GM12878 (cell line): ENCODE measurements around the gene TMBIM1. TPM values are rescaled to one million over a fixed set of nuclear protein-coding genes. Genes with fewer than 3 reads are reported as not detected.

ENCODE experiments used
- ATAC-seq: fragments of 200-7000 bp; cut with Tn5 transposase; 3 replicates; pipeline ENCODE4 v1.9.1; 2020; ENCODE audit warnings: mild to moderate bottlenecking, moderate library complexity
- BruUV-seq: library from RNA; stranded (reverse); fragments of 400-500 nt; replicated peaks from 2 replicates; lab custom pipeline; 2021; lab: Mats Ljungman, UMichigan
- CTCF ChIA-PET: fragments of 300-600 bp; sonication (Branson Sonifier 250); formaldehyde crosslinking; extraction: SDS; loops from one replicate; lab custom pipeline; 2021; ENCODE audit warnings: inconsistent platforms; lab: Yijun Ruan, JAX
- POLR2A ChIA-PET: fragments of 350-600 bp; formaldehyde crosslinking; extraction: SDS; loops from one replicate; lab custom pipeline; 2021; ENCODE audit warnings: inconsistent platforms; lab: Charles Lee
- RAD21 ChIA-PET: fragments of 300-600 bp; sonication (Branson Sonifier 250); formaldehyde crosslinking; loops from one replicate; lab custom pipeline; 2023; ENCODE audit warnings: antibody characterized with exemption; ENCODE audit not compliant: unreplicated experiment; lab: Charles Lee
- SMC1A ChIA-PET: fragments of 300-600 bp; sonication (Branson Sonifier 250); formaldehyde crosslinking; loops from one replicate; lab custom pipeline; 2023; ENCODE audit not compliant: unreplicated experiment, uncharacterized antibody; lab: Charles Lee
- DNase-seq: peaks from one replicate; pipeline ENCODE4 v3.0.0-alpha.2; 2011; ENCODE audit warnings: low read depth, low spot score
- FAIRE-seq: peaks from 3 replicates; lab custom pipeline; 2011; peaks lifted over from hg19 to GRCh38; lab: Jason Lieb, UNC
- H2AFZ ChIP-seq: 2 replicates; pipeline ENCODE4 v1.6.0; 2011; ENCODE audit warnings: low read depth, low read length, control low read depth; ENCODE audit not compliant: control insufficient read depth
- H3K27ac ChIP-seq: 2 replicates; pipeline ENCODE4 v1.5.1; 2011; ENCODE audit warnings: control low read depth; ENCODE audit not compliant: control insufficient read depth, insufficient read depth
- H3K27me3 ChIP-seq, 2 experiments: replicated peaks in 1 of 2; 2 replicates each; pipeline versions ENCODE4 v1.6.0 to v1.6.1; 2011; ENCODE audit warnings: low read length in 1 of 2; ENCODE audit not compliant: control insufficient read depth in 2 of 2, insufficient read depth in 2 of 2
- H3K36me3 ChIP-seq, 2 experiments: 2 replicates each; pipeline ENCODE4 v1.5.1; 2011; ENCODE audit warnings: low read length in 1 of 2; ENCODE audit not compliant: control insufficient read depth in 2 of 2, insufficient read depth in 2 of 2
- H3K4me1 ChIP-seq: 2 replicates; pipeline ENCODE4 v1.6.1; 2011; ENCODE audit warnings: mild to moderate bottlenecking, low read length, moderate library complexity, mixed read lengths; ENCODE audit not compliant: control insufficient read depth, insufficient read depth
- H3K4me2 ChIP-seq: 2 replicates; pipeline ENCODE4 v1.6.0; 2011; ENCODE audit warnings: control low read depth; ENCODE audit not compliant: control insufficient read depth, insufficient read depth
- H3K4me3 ChIP-seq: fragments of 200-600 bp; sonication (generic); 2 replicates; pipeline ENCODE4 v1.5.1; 2016
- H3K79me2 ChIP-seq: 2 replicates; pipeline ENCODE4 v1.6.0; 2011; ENCODE audit warnings: low read length; ENCODE audit not compliant: control insufficient read depth, insufficient read depth
- H3K9ac ChIP-seq: 2 replicates; pipeline ENCODE4 v1.8.0; 2011; ENCODE audit warnings: low read length, control low read depth, mixed read lengths; ENCODE audit not compliant: control insufficient read depth, insufficient read depth
- H3K9me3 ChIP-seq: replicated peaks from 3 replicates; pipeline ENCODE4 v1.5.1; 2011; ENCODE audit warnings: mild to moderate bottlenecking, low read length; ENCODE audit not compliant: control insufficient read depth, insufficient read depth
- H4K20me1 ChIP-seq: 2 replicates; pipeline ENCODE4 v1.6.0; 2011; ENCODE audit not compliant: control insufficient read depth, insufficient read depth
- ETV6 ChIP-seq, 2 experiments: fragments of 450-650 bp in 1 of 2; IDR thresholded peaks in 1 of 2; conservative IDR thresholded peaks in 1 of 2; 2 replicates each; pipeline ENCODE4 v1.6.1; 2014; ENCODE audit warnings: antibody characterized with exemption in 1 of 2, borderline replicate concordance in 1 of 2, low read depth in 1 of 2, mild to moderate bottlenecking in 1 of 2, moderate library complexity in 1 of 2
- FOS ChIP-seq: IDR thresholded peaks from 3 replicates; pipeline ENCODE4 v1.6.1; 2011; ENCODE audit warnings: borderline replicate concordance; ENCODE audit not compliant: insufficient read length; ENCODE audit errors: extremely low read depth
- FOXM1 ChIP-seq: IDR thresholded peaks from 2 replicates; pipeline ENCODE4 v1.6.1; 2012; ENCODE audit warnings: low read depth, mild to moderate bottlenecking, inconsistent platforms, low read length, moderate library complexity
- HDAC2 ChIP-seq: fragments of 200-600 bp; sonication (generic); IDR thresholded peaks from 2 replicates; pipeline ENCODE4 v1.6.1; 2017
- IKZF1 ChIP-seq: fragments of 450-650 bp; conservative IDR thresholded peaks from 2 replicates; pipeline ENCODE4 v1.6.1; 2017; ENCODE audit warnings: antibody characterized with exemption, mild to moderate bottlenecking
- PRDM15 ChIP-seq: fragments of 450-650 bp; formaldehyde crosslinking; IDR thresholded peaks from 2 replicates; pipeline ENCODE4 v1.4.0; 2020; ENCODE audit warnings: mild to moderate bottlenecking, moderate library complexity
- RFX5 ChIP-seq: IDR thresholded peaks from 2 replicates; pipeline ENCODE4 v1.6.1; 2011; ENCODE audit warnings: low read depth, low read length, improper control_type of control experiment
- ZNF217 ChIP-seq: fragments of 450-650 bp; IDR thresholded peaks from 2 replicates; pipeline ENCODE4 v1.6.1; 2017; ENCODE audit warnings: antibody characterized with exemption, mild to moderate bottlenecking
- ZZZ3 ChIP-seq: IDR thresholded peaks from 2 replicates; pipeline ENCODE4 v1.6.1; 2011; ENCODE audit warnings: low read depth; ENCODE audit not compliant: control insufficient read depth, insufficient read length
- WGBS: methylation state at CpG from one replicate; pipeline ENCODE4 v1.1.6; 2016; ENCODE audit warnings: low lambda C conversion rate; ENCODE audit not compliant: insufficient replicate concordance, insufficient coverage; ENCODE audit errors: missing lambda C conversion rate; 5-methylcytosine and 5-hydroxymethylcytosine counted together
- in situ Hi-C: fragments of 300-500 bp; cut with MboI; formaldehyde crosslinking; loops from 9 replicates; pipeline ENCODE4 v1.14.3; 2018; ENCODE audit warnings: mixed read lengths
- intact Hi-C: fragments of 100-400 bp; cut with micrococcal nuclease; formaldehyde crosslinking; loops from one replicate; pipeline ENCODE4 v1.14.2; 2022; ENCODE audit not compliant: unreplicated experiment
- polyA plus RNA-seq, 11 experiments: library from polyadenylated mRNA; depleted of rRNA in 4 of 11; unstranded in 6 of 11; stranded (reverse) in 5 of 11; fragments of >200 nt; fragmentation: Nextera tagmentation in 4 of 11; fragmentation: Illumina TruSeq in 1 of 11; extraction: Ambion mirVana in 4 of 11; extraction: Trizol in 1 of 11; gene quantifications; 1 replicate in 1 of 11; 2 replicates in 10 of 11; pipeline versions ENCODE4 v1.2.1 to v1.2.3, GENCODE V29; 2011 to 2016; ENCODE audit warnings: inconsistent platforms in 2 of 11, missing spikeins in 2 of 11, low read depth in 1 of 11
- total RNA-seq, 4 experiments: library from RNA; depleted of rRNA in 3 of 4; stranded (reverse); fragments of >200 nt in 3 of 4; fragmentation: Illumina TruSeq in 1 of 4; extraction: Trizol in 1 of 4; gene quantifications; 2 replicates each; pipeline versions ENCODE4 v1.2.1 to v1.2.3, GENCODE V29; 2013 to 2021

Gene TMBIM1
- total and polyA plus RNA-seq, 10 of the 15 experiments (the other 5 are each of a cell fraction or from before 2014, with no cell fraction given) = 6.1 to 38.3 (median 26.2) TPM

DNA sequence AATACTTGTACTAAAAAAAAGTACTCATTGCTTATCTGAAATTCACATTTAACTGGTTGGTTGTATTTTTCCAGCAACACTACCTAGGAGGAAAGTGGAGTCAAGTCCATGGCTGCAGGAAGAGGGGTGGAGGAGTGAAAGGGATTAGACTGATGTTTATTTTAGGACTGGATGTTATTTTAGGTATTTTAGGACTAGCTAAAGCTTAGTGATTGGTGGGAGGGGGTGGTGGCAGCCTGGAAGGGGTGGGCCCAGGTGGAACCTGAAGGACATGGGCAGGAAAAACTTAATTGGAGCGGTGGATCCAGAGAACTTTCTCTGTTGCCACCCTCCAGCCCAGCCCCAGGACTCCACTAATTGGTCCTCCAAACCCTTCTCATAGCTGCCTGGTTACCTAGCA, 3.9 kb upstream of the TMBIM1 start:
- WGBS = 88% methylated on average over 1 of the region's 1 CpG
- H3K4me3 ChIP-seq = no peak overlapping the region
- peaks cover 10% of the 10 kb centered on the region for H3K79me2 ChIP-seq
- TF ChIP-seq FOS (no peak), ETV6 (conservative IDR thresholded peaks at IDR 0.05 in 1 of 2, IDR thresholded peaks at IDR 0.05 in 1 of 2; ENCODE audit: borderline replicate concordance in 1 of 2, low read depth in 1 of 2) (no peak), IKZF1 (no peak)
- no peak overlapping the region for H3K9ac ChIP-seq
- no peak overlapping the region for H2AFZ ChIP-seq
- ChIA-PET SMC1A (interaction anchor here (0.9 to 3.3 kb wide), 3 partner anchors 12 to 60 kb away, joined by 3 to 18 read pairs (median 11); partner anchors contain the start of gene CATIP), RAD21 (interaction anchor here (1.2 to 4.8 kb wide), 3 partner anchors 24 to 61 kb away, joined by 3 to 30 read pairs (median 8); partner anchors contain the start of genes AAMP, CATIP and PNKD), CTCF (interaction anchor here (0.8 to 8.2 kb wide), 7 partner anchors 9 to 169 kb away, joined by 3 to 150 read pairs (median 4); partner anchors contain the start of genes AAMP, CATIP and PNKD), POLR2A (interaction anchor here (0.6 kb wide), 1 partner anchor 517 kb away, joined by 5 read pairs; no protein-coding TSS in a partner anchor)
- H3K36me3 ChIP-seq = no peaks in the 10 kb centered on the region
- DNase-seq = no peak
- no peak for FAIRE-seq
- no peak overlapping the region for H3K27ac ChIP-seq
- H3K4me1 ChIP-seq = peaks cover 9% of the 10 kb centered on the region
- no peak for ATAC-seq
- H3K4me2 ChIP-seq = no peak overlapping the region
- intact Hi-C loops (loop anchor here (10.0 kb wide), 1 partner anchor 359 kb away; the partner anchor contains the start of genes BCS1L and ZNF142), in situ Hi-C loops (loop anchor here (25.0 kb wide), 1 partner anchor 91 kb away; the partner anchor contains the start of genes CTDSP1 and SLC11A1)
- H3K27me3 ChIP-seq = no peaks in the 10 kb centered on the region
- no TSS peak for BruUV-seq
- no peaks in the 10 kb centered on the region for H4K20me1 ChIP-seq
- H3K9me3 ChIP-seq = no peaks in the 10 kb centered on the region

DNA sequence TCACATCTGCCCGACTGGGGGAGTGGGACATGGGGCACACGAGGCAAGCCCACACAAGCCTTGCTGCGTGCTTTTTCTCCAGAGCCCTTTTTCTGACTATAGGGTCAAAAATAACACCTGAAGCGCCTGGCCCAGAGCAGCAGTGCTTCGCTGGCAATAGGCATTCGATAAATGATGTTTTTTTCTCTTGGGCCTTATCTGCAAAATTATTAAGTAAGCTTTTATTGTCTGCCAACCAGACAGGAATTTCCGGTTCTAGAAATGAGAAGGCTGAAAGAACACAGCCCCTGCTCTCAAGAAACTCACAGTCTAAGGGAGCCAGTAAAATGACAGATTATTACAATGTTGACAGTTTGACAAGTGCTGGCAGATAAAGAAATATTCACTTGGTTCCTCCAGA, 2.7 kb upstream of the TMBIM1 start:
- in situ Hi-C loops (loop anchor here (25.0 kb wide), 1 partner anchor 92 kb away; the partner anchor contains the start of genes CTDSP1 and SLC11A1), intact Hi-C loops (loop anchor here (10.0 kb wide), 1 partner anchor 360 kb away; the partner anchor contains the start of genes BCS1L and ZNF142)
- CTCF ChIA-PET = interaction anchor here (1.3 to 8.2 kb wide), 5 partner anchors 8 to 62 kb away, joined by 3 to 150 read pairs (median 7); partner anchors contain the start of genes AAMP, CATIP and PNKD
- ATAC-seq (no peak), FAIRE-seq (no peak), DNase-seq (no peak)
- Histone ChIP-seq H3K27ac (no peak overlapping the region), H3K4me2 (no peak overlapping the region), H3K9me3 (no peaks in the 10 kb centered on the region), H3K9ac (no peak overlapping the region), H4K20me1 (no peaks in the 10 kb centered on the region), H3K79me2 (peaks cover 14% of the 10 kb centered on the region), H3K4me3 (no peak overlapping the region), H2AFZ (no peak overlapping the region), H3K36me3 (no peaks in the 10 kb centered on the region), H3K27me3 (no peaks in the 10 kb centered on the region), H3K4me1 (peaks cover 20% of the 10 kb centered on the region)
- SMC1A ChIA-PET = interaction anchor here (0.6 to 3.3 kb wide), 6 partner anchors 10 to 271 kb away, joined by 3 to 18 read pairs (median 4); partner anchors contain the start of gene CATIP
- POLR2A ChIA-PET = interaction anchor here (0.6 to 1.7 kb wide), 4 partner anchors 9 to 62 kb away, joined by 4 to 5 read pairs (median 5); partner anchors contain the start of gene CATIP
- no peak for TF ChIP-seq HDAC2
- no peak for TF ChIP-seq PRDM15
- no peak for TF ChIP-seq ZZZ3
- no peak for TF ChIP-seq RFX5
- no peak for TF ChIP-seq ZNF217
- no peak for TF ChIP-seq FOXM1
- BruUV-seq = no TSS peak
- RAD21 ChIA-PET = interaction anchor here (0.8 to 4.8 kb wide), 6 partner anchors 8 to 62 kb away, joined by 3 to 30 read pairs (median 4); partner anchors contain the start of genes AAMP, CATIP and PNKD
- 19% methylated on average over 7 of the region's 7 CpGs for WGBS
